Subcutaneous adipose tissue (tissue), 4 donors: ENCODE results near the gene LY86. TPM values are rescaled to one million over a fixed set of nuclear protein-coding genes. Genes with fewer than 3 reads are reported as not detected.

Experiments
- CTCF ChIP-seq: fragments of 450-650 bp; IDR thresholded peaks from one replicate; pipeline ENCODE4 v1.5.1; 2016; ENCODE audit warnings: low read depth, mild to moderate bottlenecking, control low read depth, antibody characterized with exemption, moderate library complexity
- total RNA-seq, 4 donors: library from RNA; depleted of rRNA; stranded (reverse); fragments of >200 nt; gene quantifications; one replicate each; pipeline ENCODE4 v1.1.0, GENCODE V29; 2016

LY86 gene
- total RNA-seq, 4 donors from 2014 or later = 2.6 to 111 (median 4.9) TPM

- no peak for TF ChIP-seq CTCF
These were observed 69.3 kb downstream of the LY86 start for GRCh38 chr6:6657820-6658217.

GRCh38 chr6:6659600-6660327, 71.2 kb downstream of the LY86 start:
- TF ChIP-seq CTCF = no peak

- no peak for TF ChIP-seq CTCF
These were observed 72.0 kb downstream of the LY86 start for GRCh38 chr6:6660339-6661045.

GRCh38 chr6:6661191-6661590, 72.7 kb downstream of the LY86 start:
- no peak for TF ChIP-seq CTCF

GRCh38 chr6:6661684-6662083, 73.2 kb downstream of the LY86 start:
- no peak for TF ChIP-seq CTCF

- no peak for TF ChIP-seq CTCF
These were observed 75.1 kb downstream of the LY86 start for GRCh38 chr6:6663421-6664135.
